Measurements from ENCODE around the gene PHYKPL. TPM values are rescaled to one million over a fixed set of nuclear protein-coding genes. Genes with fewer than 3 reads are reported as not detected.

PHYKPL gene
- total RNA-seq, 1 experiment from 2014 or later, result 43.9 TPM

- no peak for TF ChIP-seq EZH2 (IDR thresholded peaks at IDR 0.05; ENCODE audit: borderline replicate concordance, low read depth, low read length, poor library complexity, severe bottlenecking)
- TF ChIP-seq CTCF (conservative IDR thresholded peaks at IDR 0.05; ENCODE audit: low read depth, low read length), result peak; percentile 93
- ChIA-PET CTCF (interaction anchor here (0.6 kb wide), 1 partner anchor 52 kb away, joined by 5 read pairs; no protein-coding TSS in a partner anchor), POLR2A (ENCODE audit: low non-redundant PET) (no interaction called here)
- intact Hi-C loops (cut with micrococcal nuclease; ENCODE audit: unreplicated experiment), result loop anchor here (1.0 kb wide), 1 partner anchor 88 kb away; no protein-coding TSS in a partner anchor
- DNase-seq (ENCODE audit: low spot score), result peak; percentile 84
- H3K27ac ChIP-seq (ENCODE audit: low read depth, low read length, poor library complexity, severe bottlenecking), result no peak overlapping the region
- no peaks in the 10 kb centered on the region for H3K27me3 ChIP-seq (replicated peaks; ENCODE audit: insufficient read depth, low read depth, low read length, poor library complexity)
- peak overlapping the region; percentile 25 for H3K4me3 ChIP-seq (ENCODE audit: low read depth, low read length, poor library complexity, severe bottlenecking)
- no peaks in the 10 kb centered on the region for H3K36me3 ChIP-seq (ENCODE audit: insufficient read depth, low read length, poor library complexity, severe bottlenecking)
- no TSS peak for BruUV-seq (replicated peaks)
- no peaks in the 10 kb centered on the region for H3K4me1 ChIP-seq (ENCODE audit: insufficient read depth, low read length, poor library complexity, severe bottlenecking)
- no peaks in the 10 kb centered on the region for H3K9me3 ChIP-seq (ENCODE audit: low read depth, low read length, poor library complexity, severe bottlenecking)
Measured at GRCh38 chr5:178163772-178164735, 68.5 kb downstream of the PHYKPL start.

DNA sequence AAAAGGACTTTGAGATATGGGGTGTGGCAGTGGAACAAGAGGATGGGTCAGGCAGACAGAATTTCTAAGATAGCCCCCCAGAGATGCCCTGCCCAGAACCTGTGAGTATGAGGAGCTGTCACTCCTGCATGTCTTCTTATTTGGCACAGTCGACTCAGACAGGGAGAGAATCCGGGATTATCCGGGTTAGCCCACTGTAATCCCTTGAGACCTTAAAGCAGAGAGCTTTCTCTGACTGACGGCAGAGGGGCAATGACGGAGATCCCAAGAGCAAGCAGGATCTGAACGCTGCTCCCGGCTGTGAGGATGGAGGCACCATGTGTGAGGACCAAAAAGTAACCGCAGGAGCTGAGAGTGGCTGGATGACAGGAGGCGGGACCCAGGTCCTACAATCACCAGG is 70.1 kb downstream of the PHYKPL start:
- intact Hi-C loops (cut with micrococcal nuclease; ENCODE audit: unreplicated experiment), result no loop called here
- no peak for DNase-seq (ENCODE audit: low spot score)
- H3K36me3 ChIP-seq (ENCODE audit: insufficient read depth, low read length, poor library complexity, severe bottlenecking), result no peaks in the 10 kb centered on the region
- H3K27ac ChIP-seq (ENCODE audit: low read depth, low read length, poor library complexity, severe bottlenecking), result no peak overlapping the region
- ChIA-PET CTCF (no interaction called here), POLR2A (ENCODE audit: low non-redundant PET) (no interaction called here)
- no peaks in the 10 kb centered on the region for H3K4me1 ChIP-seq (ENCODE audit: insufficient read depth, low read length, poor library complexity, severe bottlenecking)
- no TSS peak for BruUV-seq (replicated peaks)
- no peaks in the 10 kb centered on the region for H3K9me3 ChIP-seq (ENCODE audit: low read depth, low read length, poor library complexity, severe bottlenecking)
- TF ChIP-seq EZH2 (IDR thresholded peaks at IDR 0.05; ENCODE audit: borderline replicate concordance, low read depth, low read length, poor library complexity, severe bottlenecking) (no peak), CTCF (conservative IDR thresholded peaks at IDR 0.05; ENCODE audit: low read depth, low read length) (no peak)
- no peak overlapping the region for H3K4me3 ChIP-seq (ENCODE audit: low read depth, low read length, poor library complexity, severe bottlenecking)
- H3K27me3 ChIP-seq (replicated peaks; ENCODE audit: insufficient read depth, low read depth, low read length, poor library complexity), result no peaks in the 10 kb centered on the region

DNA sequence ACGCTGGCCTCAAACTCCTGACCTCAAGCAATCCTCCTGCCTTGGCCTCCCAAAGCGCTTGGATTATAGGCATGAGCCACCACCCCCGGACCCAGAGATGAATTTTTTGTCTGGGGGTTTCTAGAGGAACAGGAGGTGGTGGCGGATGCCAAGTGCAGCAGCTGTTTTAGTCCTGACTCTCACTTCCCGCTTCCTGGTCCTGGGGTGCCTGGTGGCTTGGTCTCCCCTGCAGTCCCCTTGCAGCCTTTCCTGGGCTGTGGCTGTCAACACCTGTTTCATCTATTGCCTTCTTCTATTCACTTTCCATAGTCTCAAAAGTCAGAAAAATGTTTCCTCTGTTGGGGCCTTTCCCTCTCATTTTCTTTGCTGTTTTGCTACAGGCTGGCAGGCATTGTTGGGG is 72.4 kb downstream of the PHYKPL start:
- CTCF ChIA-PET, result no interaction called here
- no TSS peak for BruUV-seq (replicated peaks)
- intact Hi-C loops (cut with micrococcal nuclease; ENCODE audit: unreplicated experiment), result no loop called here

More for the DNA sequence above, 72.4 kb downstream of the PHYKPL start:
- Histone ChIP-seq H3K4me1 (ENCODE audit: insufficient read depth, low read length, poor library complexity, severe bottlenecking) (no peaks in the 10 kb centered on the region), H3K4me3 (ENCODE audit: low read depth, low read length, poor library complexity, severe bottlenecking) (no peak overlapping the region), H3K27me3 (replicated peaks; ENCODE audit: insufficient read depth, low read depth, low read length, poor library complexity) (no peaks in the 10 kb centered on the region), H3K9me3 (ENCODE audit: low read depth, low read length, poor library complexity, severe bottlenecking) (no peaks in the 10 kb centered on the region), H3K27ac (ENCODE audit: low read depth, low read length, poor library complexity, severe bottlenecking) (no peak overlapping the region), H3K36me3 (ENCODE audit: insufficient read depth, low read length, poor library complexity, severe bottlenecking) (no peaks in the 10 kb centered on the region)
- TF ChIP-seq CTCF (conservative IDR thresholded peaks at IDR 0.05; ENCODE audit: low read depth, low read length) (no peak), EZH2 (IDR thresholded peaks at IDR 0.05; ENCODE audit: borderline replicate concordance, low read depth, low read length, poor library complexity, severe bottlenecking) (no peak)
- no peak for DNase-seq (ENCODE audit: low spot score)
- POLR2A ChIA-PET (ENCODE audit: low non-redundant PET), result no interaction called here

Other genes with a start within 250 kb of the PHYKPL start
- gene PROP1, start 236.6 kb downstream of the PHYKPL start, total RNA-seq (2021), result not detected in 2 replicates
- gene N4BP3, start 119.3 kb downstream of the PHYKPL start, total RNA-seq (2021), result 0.66 and 0.73 TPM in 2 replicates
- gene RMND5B, start 101.8 kb downstream of the PHYKPL start, total RNA-seq (2021), result 37.0 and 38.0 TPM in 2 replicates
- 223 and 232 TPM in 2 replicates for gene NHP2, start 78.9 kb downstream of the PHYKPL start, total RNA-seq (2021)
- not detected in 2 replicates for gene GMCL2, start 45.4 kb downstream of the PHYKPL start, total RNA-seq (2021)
- 369 and 408 TPM in 2 replicates for gene HNRNPAB, start 28.3 kb downstream of the PHYKPL start, total RNA-seq (2021)